Bronchial epithelial cell (primary cell): ENCODE results near the gene STAT5B. TPM values are rescaled to one million over a fixed set of nuclear protein-coding genes. Genes with fewer than 3 reads are reported as not detected.

ENCODE experiments used
- DNase-seq: peaks from one replicate; pipeline ENCODE4 v3.0.0-alpha.2; 2010; ENCODE audit warnings: low read depth
- FAIRE-seq: peaks from 2 replicates; lab custom pipeline; 2011; peaks lifted over from hg19 to GRCh38; lab: Jason Lieb, UNC
- H3K27me3 ChIP-seq: 2 replicates; pipeline ENCODE4 v1.5.1; 2011; ENCODE audit warnings: low read length; ENCODE audit not compliant: control insufficient read depth, insufficient read depth
- H3K36me3 ChIP-seq: 2 replicates; pipeline ENCODE4 v1.5.1; 2011; ENCODE audit warnings: low read length; ENCODE audit not compliant: control insufficient read depth, insufficient read depth
- H3K4me3 ChIP-seq: 2 replicates; pipeline ENCODE4 v1.5.1; 2011; ENCODE audit warnings: mild to moderate bottlenecking, low read depth, low read length, control low read depth
- total RNA-seq: library from RNA; depleted of rRNA; stranded (reverse); fragments of >200 nt; gene quantifications from 2 replicates; pipeline ENCODE4 v1.2.1, GENCODE V29; 2014
- TF ChIP-seq, protein P1 (sequence below): IDR thresholded peaks from 2 replicates; pipeline ENCODE4 v1.5.1; 2011; ENCODE audit warnings: mild to moderate bottlenecking, moderate library complexity, low read length, control low read depth, inconsistent platforms; ENCODE audit not compliant: insufficient read depth, severe bottlenecking

STAT5B gene
- total RNA-seq, 1 donor from 2014 or later, result 11.6 TPM

DNA sequence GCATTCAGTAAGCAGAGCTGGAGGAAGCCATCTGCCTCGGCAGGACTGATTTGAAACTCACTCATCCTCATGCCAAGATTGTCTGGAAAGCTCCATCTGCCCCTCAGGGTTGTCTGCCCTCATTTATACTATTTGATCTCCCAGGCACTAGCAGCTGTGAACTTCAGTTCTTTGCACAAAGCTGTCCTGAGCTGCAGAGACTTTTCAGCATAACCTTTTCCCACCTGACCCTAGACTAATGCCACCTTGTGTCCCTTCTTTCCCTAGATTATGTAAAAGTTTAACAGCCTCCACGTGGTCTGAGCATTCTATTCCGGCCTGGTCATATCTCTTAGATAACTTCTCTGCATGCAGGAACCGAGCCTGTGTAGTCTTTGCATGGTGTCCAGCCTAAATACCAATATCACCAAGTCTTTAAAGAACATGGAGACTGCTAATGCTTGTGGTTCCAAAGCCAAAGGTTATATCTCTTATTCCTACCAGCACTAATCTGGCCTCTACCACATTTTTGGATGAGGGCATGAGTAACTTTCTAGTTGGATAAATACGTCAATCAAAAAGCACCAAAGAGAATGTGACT is 41.2 kb upstream of the STAT5B start:
- no peak for DNase-seq
- TF ChIP-seq, protein P1, sequence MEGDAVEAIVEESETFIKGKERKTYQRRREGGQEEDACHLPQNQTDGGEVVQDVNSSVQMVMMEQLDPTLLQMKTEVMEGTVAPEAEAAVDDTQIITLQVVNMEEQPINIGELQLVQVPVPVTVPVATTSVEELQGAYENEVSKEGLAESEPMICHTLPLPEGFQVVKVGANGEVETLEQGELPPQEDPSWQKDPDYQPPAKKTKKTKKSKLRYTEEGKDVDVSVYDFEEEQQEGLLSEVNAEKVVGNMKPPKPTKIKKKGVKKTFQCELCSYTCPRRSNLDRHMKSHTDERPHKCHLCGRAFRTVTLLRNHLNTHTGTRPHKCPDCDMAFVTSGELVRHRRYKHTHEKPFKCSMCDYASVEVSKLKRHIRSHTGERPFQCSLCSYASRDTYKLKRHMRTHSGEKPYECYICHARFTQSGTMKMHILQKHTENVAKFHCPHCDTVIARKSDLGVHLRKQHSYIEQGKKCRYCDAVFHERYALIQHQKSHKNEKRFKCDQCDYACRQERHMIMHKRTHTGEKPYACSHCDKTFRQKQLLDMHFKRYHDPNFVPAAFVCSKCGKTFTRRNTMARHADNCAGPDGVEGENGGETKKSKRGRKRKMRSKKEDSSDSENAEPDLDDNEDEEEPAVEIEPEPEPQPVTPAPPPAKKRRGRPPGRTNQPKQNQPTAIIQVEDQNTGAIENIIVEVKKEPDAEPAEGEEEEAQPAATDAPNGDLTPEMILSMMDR, result no peak
- Histone ChIP-seq H3K36me3 (peaks cover 29% of the 10 kb centered on the region), H3K4me3 (no peak overlapping the region), H3K27me3 (no peaks in the 10 kb centered on the region)
- FAIRE-seq, result no peak

DNA sequence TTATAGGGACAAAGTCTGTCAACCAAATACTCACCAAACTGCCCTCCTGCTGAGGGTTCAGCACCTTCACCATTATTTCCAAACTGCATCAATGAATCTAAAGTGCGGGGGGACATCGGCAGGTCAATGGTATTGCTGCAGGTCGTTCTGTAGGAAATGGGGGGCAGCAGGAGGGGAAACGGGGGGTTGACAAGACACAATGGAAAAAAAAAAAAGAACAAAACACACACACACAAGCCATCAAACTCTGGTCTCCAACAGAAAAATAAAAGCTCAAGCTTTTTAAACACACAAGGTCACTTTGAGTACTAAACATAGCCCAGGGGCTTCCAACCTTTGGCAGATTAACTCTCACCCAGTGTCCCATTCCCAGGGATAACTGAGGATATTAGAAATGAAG is 40.6 kb upstream of the STAT5B start:
- TF ChIP-seq, protein P1, result no peak

DNA sequence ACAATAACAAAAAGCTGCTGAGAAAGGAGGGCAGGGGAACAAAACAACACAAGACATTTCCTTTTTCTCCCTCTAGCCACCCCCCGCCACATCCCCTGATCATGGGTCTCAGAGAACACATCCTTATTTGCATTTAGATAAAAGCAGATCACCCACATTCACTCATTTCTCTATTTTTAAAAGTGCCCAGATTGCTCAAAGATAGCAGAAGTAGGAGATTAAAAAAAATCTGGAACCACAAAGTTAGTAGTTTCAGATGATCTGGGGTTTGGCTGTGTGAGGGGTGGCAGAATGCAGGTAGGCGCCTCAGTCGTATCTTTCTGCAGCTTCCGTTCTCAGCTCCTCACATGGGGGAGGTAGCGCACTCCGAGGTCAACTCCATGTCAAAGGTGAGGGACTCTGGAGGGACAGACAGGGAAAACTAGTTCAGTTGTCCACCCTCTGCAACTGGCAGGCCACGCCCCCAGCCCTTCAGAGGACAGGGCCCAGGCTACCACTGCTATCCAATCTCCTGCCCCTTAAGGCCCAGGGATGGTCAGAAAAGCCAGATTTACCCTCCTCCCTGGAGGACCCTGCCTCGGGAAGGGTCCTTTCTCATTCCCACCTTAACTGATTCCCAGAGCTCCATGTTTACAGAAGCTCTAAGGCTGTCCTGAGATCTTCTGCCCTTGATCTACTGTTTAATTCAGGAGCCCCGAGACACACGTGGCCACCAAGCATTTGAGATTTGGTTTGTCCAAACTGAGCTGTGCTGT is 39.4 kb upstream of the STAT5B start:
- no peak for DNase-seq
- Histone ChIP-seq H3K4me3 (no peak overlapping the region), H3K36me3 (peaks cover 23% of the 10 kb centered on the region), H3K27me3 (no peaks in the 10 kb centered on the region)
- no peak for FAIRE-seq
- TF ChIP-seq, protein P1, result no peak

More for the DNA sequence above, 40.6 kb upstream of the STAT5B start:
- DNase-seq (no peak), FAIRE-seq (no peak)
- no peak overlapping the region for H3K4me3 ChIP-seq
- peaks cover 25% of the 10 kb centered on the region for H3K36me3 ChIP-seq
- no peaks in the 10 kb centered on the region for H3K27me3 ChIP-seq

DNA sequence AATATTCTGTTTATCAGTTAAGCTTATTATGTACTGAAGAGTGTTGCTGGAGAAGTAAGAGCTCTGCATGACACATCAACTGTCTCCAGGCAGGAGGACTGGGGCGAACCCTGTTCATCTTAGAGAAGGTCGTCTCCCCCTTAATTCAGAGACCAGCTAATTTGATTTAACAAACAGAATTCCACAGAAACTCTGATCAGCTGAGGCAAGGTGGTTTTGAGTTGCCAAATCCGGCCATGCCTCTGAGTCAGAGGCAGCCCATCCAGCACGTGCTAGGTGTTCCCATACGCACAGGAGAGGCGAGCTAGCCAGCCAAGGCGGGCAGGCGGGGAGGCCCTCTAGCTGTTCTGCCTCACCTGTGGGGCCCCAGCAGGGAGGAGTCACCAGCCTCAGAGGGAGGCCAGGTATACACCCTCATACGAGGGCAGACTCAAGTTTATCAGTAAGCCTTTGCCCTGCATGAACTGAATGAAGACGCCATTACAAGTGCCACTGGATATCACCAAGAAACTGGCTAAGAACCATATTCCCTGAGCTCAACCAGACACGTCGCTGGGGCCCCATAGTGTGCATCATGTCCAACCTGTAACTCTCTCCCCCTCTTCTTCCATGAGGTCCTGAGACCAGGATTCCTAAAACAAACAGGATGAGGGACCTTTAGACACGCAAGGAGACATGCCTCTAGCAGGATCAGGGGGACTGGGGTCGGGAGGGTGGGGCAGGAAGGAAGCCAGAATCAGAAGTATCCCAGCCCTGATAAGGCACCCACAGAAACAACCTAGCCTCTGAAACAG is 37.8 kb upstream of the STAT5B start:
- Histone ChIP-seq H3K27me3 (no peaks in the 10 kb centered on the region), H3K4me3 (no peak overlapping the region), H3K36me3 (peaks cover 21% of the 10 kb centered on the region)
- DNase-seq (peak; percentile 67), FAIRE-seq (no peak)
- TF ChIP-seq, protein P1, result no peak

DNA sequence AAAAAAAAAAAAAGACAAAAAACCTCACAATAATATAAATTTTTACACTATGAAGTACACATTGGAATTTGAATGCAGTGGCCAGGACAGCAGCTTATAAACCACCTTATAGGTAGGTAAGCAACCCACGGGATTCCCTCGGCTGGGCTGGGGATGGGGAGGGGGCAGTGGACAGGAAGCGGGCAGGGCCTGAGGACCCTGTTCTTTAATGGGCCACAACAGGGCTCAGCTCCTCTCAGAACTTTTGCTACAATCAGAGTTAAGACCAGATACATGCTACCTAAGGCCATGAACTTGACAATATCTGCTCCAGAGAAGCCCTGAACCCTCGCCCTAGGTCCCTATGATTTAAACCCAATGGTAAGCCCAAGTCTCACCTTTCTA is 37.2 kb upstream of the STAT5B start:
- TF ChIP-seq, protein P1, result no peak
- FAIRE-seq (no peak), DNase-seq (no peak)
- peaks cover 15% of the 10 kb centered on the region for H3K36me3 ChIP-seq
- H3K4me3 ChIP-seq, result no peak overlapping the region
- H3K27me3 ChIP-seq, result no peaks in the 10 kb centered on the region
